K562 (cell line): Measurements from ENCODE around the gene ZNF296. TPM values are rescaled to one million over a fixed set of nuclear protein-coding genes. Genes with fewer than 3 reads are reported as not detected.
A peak's percentile ranks its signal among the peaks of the same experiment; 100 is the strongest.

Experiments
- ATAC-seq: fragments of 200-7000 bp; cut with Tn5 transposase; 3 replicates; pipeline ENCODE4 v1.9.1; 2020; ENCODE audit warnings: moderate library complexity
- BruUV-seq: library from RNA; stranded (reverse); fragments of 400-500 nt; replicated peaks from 2 replicates; lab custom pipeline; 2021; lab: Mats Ljungman, UMichigan
- CTCF ChIA-PET: fragments of 300-600 bp; formaldehyde crosslinking; extraction: SDS; loops from one replicate; lab custom pipeline; 2021; ENCODE audit warnings: low intra/inter-chr PET ratio; lab: Yijun Ruan, JAX
- POLR2A ChIA-PET: fragments of 300-600, 350-650 bp; sonication (Branson Sonifier 250); formaldehyde crosslinking; extraction: SDS; loops from one replicate; lab custom pipeline; 2021; ENCODE audit warnings: antibody characterized with exemption, inconsistent platforms; lab: Yijun Ruan, JAX
- DNase-seq, 4 experiments: peaks; one replicate each; pipeline versions ENCODE4 v3.0.0 to v3.0.0-alpha.2; 2011 to 2018; ENCODE audit warnings: low spot score in 3 of 4, mixed read lengths in 3 of 4; ENCODE audit errors: extremely low read depth in 1 of 4
- FAIRE-seq: peaks from 2 replicates; lab custom pipeline; 2011; peaks lifted over from hg19 to GRCh38; lab: Jason Lieb, UNC
- H2AFZ ChIP-seq: 2 replicates; pipeline ENCODE4 v1.6.0; 2011; ENCODE audit warnings: low read depth, low read length, control low read depth, inconsistent platforms
- H3K27ac ChIP-seq: fragments of 200-600 bp; 3 replicates; pipeline ENCODE4 v1.8.0; 2011; ENCODE audit warnings: low read depth, mild to moderate bottlenecking, control low read depth, inconsistent platforms, low read length, moderate library complexity, mixed read lengths; ENCODE audit errors: extremely low read depth
- H3K27me3 ChIP-seq, 2 experiments: fragments of 300-600 bp in 1 of 2; 2 replicates in 1 of 2; 3 replicates in 1 of 2; pipeline versions ENCODE4 v1.6.0 to v1.8.0; 2011; ENCODE audit warnings: inconsistent platforms in 2 of 2, low read length in 2 of 2, mild to moderate bottlenecking in 1 of 2, mixed read lengths in 1 of 2, moderate library complexity in 1 of 2; ENCODE audit not compliant: control insufficient read depth in 2 of 2, insufficient read depth in 2 of 2
- H3K36me3 ChIP-seq: fragments of 300-600 bp; 3 replicates; pipeline ENCODE4 v1.8.0; 2011; ENCODE audit warnings: mild to moderate bottlenecking, low read length, inconsistent platforms; ENCODE audit not compliant: control insufficient read depth, insufficient read depth
- H3K4me1 ChIP-seq, 2 experiments: fragments of 200-600 bp in 1 of 2; replicated peaks in 1 of 2; 2 replicates in 1 of 2; 3 replicates in 1 of 2; pipeline versions ENCODE4 v1.5.1 to v1.8.0; 2011; ENCODE audit warnings: inconsistent platforms in 2 of 2, low read length in 2 of 2, mild to moderate bottlenecking in 1 of 2, mixed read lengths in 1 of 2, moderate library complexity in 1 of 2; ENCODE audit not compliant: control insufficient read depth in 2 of 2, insufficient read depth in 2 of 2
- H3K4me2 ChIP-seq: 2 replicates; pipeline ENCODE4 v1.6.1; 2011; ENCODE audit warnings: low read length, control low read depth, inconsistent platforms, mixed read lengths; ENCODE audit not compliant: insufficient read depth
- H3K4me3 ChIP-seq: fragments of 200-600 bp; sonication (generic), shearing (Covaris generic); 2 replicates; pipeline ENCODE4 v1.5.1; 2016; ENCODE audit warnings: control low read depth, inconsistent platforms
- H3K79me2 ChIP-seq: fragments of 200-600 bp; 3 replicates; pipeline ENCODE4 v1.8.0; 2011; ENCODE audit warnings: low read length, inconsistent platforms; ENCODE audit not compliant: control insufficient read depth, insufficient read depth
- H3K9ac ChIP-seq, 2 experiments: 2 replicates each; pipeline versions ENCODE4 v1.6.0 to v1.6.1; 2011; ENCODE audit warnings: low read depth in 2 of 2, low read length in 2 of 2, control low read depth in 1 of 2, inconsistent platforms in 1 of 2, mild to moderate bottlenecking in 1 of 2, mixed read lengths in 1 of 2; ENCODE audit not compliant: insufficient read depth in 1 of 2
- H3K9me1 ChIP-seq: one replicate; pipeline ENCODE4 v1.6.0; 2011; ENCODE audit warnings: inconsistent platforms, mild to moderate bottlenecking, low read length, moderate library complexity; ENCODE audit not compliant: control insufficient read depth, insufficient read depth
- H3K9me3 ChIP-seq: replicated peaks from 2 replicates; pipeline ENCODE4 v1.5.1; 2011; ENCODE audit warnings: low read depth, low read length, inconsistent platforms; ENCODE audit not compliant: control insufficient read depth, insufficient read depth
- H4K20me1 ChIP-seq: replicated peaks from 2 replicates; pipeline ENCODE4 v1.6.1; 2011; ENCODE audit warnings: low read length, inconsistent platforms, mixed read lengths; ENCODE audit not compliant: control insufficient read depth, insufficient read depth
- CBFA2T3 ChIP-seq: fragments of 450-650 bp; IDR thresholded peaks from 2 replicates; pipeline ENCODE4 v1.6.1; 2017
- HNRNPL ChIP-seq: fragments of 200-400 bp; formaldehyde crosslinking; IDR thresholded peaks from 2 replicates; pipeline ENCODE4 v1.6.1; 2017; ENCODE audit warnings: low read depth, mild to moderate bottlenecking, low read length
- MAFK ChIP-seq: IDR thresholded peaks from 2 replicates; pipeline ENCODE4 v1.6.1; 2011; ENCODE audit warnings: low read length, improper control_type of control experiment
- NR2F6 ChIP-seq: fragments of 450-650 bp; formaldehyde crosslinking; IDR thresholded peaks from 2 replicates; pipeline ENCODE4 v1.4.0; 2020; ENCODE audit warnings: mild to moderate bottlenecking
- ZNF174 ChIP-seq: fragments of 250-450 bp; sonication (Bioruptor Pico); IDR thresholded peaks from 2 replicates; pipeline ENCODE4 v1.4.0; 2020; ENCODE audit warnings: mild to moderate bottlenecking
- ZNF785 ChIP-seq: fragments of 250-450 bp; sonication (Bioruptor Pico); IDR thresholded peaks from 2 replicates; pipeline ENCODE4 v1.4.0; 2020; ENCODE audit warnings: mild to moderate bottlenecking
- WGBS: fragments of 100-300 bp; shearing (Covaris generic); methylation state at CpG from one replicate; pipeline ENCODE4 v1.1.6; 2016; ENCODE audit warnings: low coverage, mixed read lengths; ENCODE audit not compliant: insufficient coverage; ENCODE audit errors: missing lambda C conversion rate; 5-methylcytosine and 5-hydroxymethylcytosine counted together
- in situ Hi-C: fragments of 300-500 bp; cut with MboI; formaldehyde crosslinking; loops from 4 replicates; pipeline ENCODE4 v1.15.0; 2018; ENCODE audit warnings: inconsistent platforms, mixed read lengths
- intact Hi-C: fragments of 100-400 bp; cut with micrococcal nuclease; formaldehyde crosslinking; loops from 2 replicates; pipeline ENCODE4 v1.14.2; 2022
- polyA plus RNA-seq, 8 experiments: library from polyadenylated mRNA; depleted of rRNA in 4 of 8; stranded (reverse) in 5 of 8; unstranded in 3 of 8; fragments of >200 nt; fragmentation: Nextera tagmentation in 2 of 8; fragmentation: Illumina TruSeq in 1 of 8; extraction: Ambion mirVana in 2 of 8; extraction: Trizol in 1 of 8; gene quantifications; 2 replicates each; pipeline versions ENCODE4 v1.2.1 to v1.2.3, GENCODE V29; 2011 to 2014; ENCODE audit warnings: inconsistent platforms in 1 of 8, missing spikeins in 1 of 8
- total RNA-seq, 7 experiments: library from RNA; depleted of rRNA in 6 of 7; stranded (reverse); fragments of >200 nt in 6 of 7; fragmentation: Illumina TruSeq in 2 of 7; extraction: Trizol in 2 of 7; gene quantifications; 2 replicates each; pipeline versions ENCODE4 v1.2.1 to v1.2.3, GENCODE V29; 2011 to 2021; ENCODE audit warnings: low replicate concordance in 1 of 7
- TF ChIP-seq, protein P1 (sequence below): fragments of 450-650 bp; IDR thresholded peaks from 2 replicates; pipeline ENCODE4 v1.6.1; 2018; ENCODE audit not compliant: partially characterized antibody

Gene ZNF296
- total and polyA plus RNA-seq, 9 of the 15 experiments (the other 6 are each of a cell fraction or from before 2014, with no cell fraction given), result 0.03 to 8.8 (median 0.47) TPM; not detected in 1

GRCh38 chr19:45117671-45118070, 41.4 kb upstream of the ZNF296 start:
- Histone ChIP-seq H3K9me3 (no peaks in the 10 kb centered on the region), H3K27ac (no peak overlapping the region), H3K4me3 (no peak overlapping the region), H2AFZ (no peak overlapping the region), H4K20me1 (peaks cover 39% of the 10 kb centered on the region), H3K79me2 (peaks cover 67% of the 10 kb centered on the region), H3K4me2 (no peak overlapping the region), H3K9me1 (peaks cover 6% of the 10 kb centered on the region), H3K9ac (peak overlapping the region in 1 of 2 experiments; percentile 82; a peak in 1 of 4 replicates), H3K4me1 (peaks cover 4 to 37% of the 10 kb centered on the region in 2 experiments; a peak in 4 of 5 replicates), H3K36me3 (peaks cover 23% of the 10 kb centered on the region; the same call in 2 of the 3 replicates), H3K27me3 (no peaks in the 10 kb centered on the region)
- POLR2A ChIA-PET, result interaction anchor here (0.6 to 1.9 kb wide), 5 partner anchors 10 to 39 kb away, joined by 3 to 14 read pairs (median 4); partner anchors contain the start of genes GEMIN7 and PPP1R37
- intact Hi-C loops, result no loop called here
- DNase-seq (no peak), FAIRE-seq (no peak), ATAC-seq (no peak)
- TF ChIP-seq ZNF174 (CRISPR knock-in tag) (no peak), CBFA2T3 (no peak), HNRNPL (no peak), MAFK (no peak), NR2F6 (CRISPR knock-in tag) (no peak), ZNF785 (CRISPR knock-in tag) (no peak)
- TF ChIP-seq, protein P1, sequence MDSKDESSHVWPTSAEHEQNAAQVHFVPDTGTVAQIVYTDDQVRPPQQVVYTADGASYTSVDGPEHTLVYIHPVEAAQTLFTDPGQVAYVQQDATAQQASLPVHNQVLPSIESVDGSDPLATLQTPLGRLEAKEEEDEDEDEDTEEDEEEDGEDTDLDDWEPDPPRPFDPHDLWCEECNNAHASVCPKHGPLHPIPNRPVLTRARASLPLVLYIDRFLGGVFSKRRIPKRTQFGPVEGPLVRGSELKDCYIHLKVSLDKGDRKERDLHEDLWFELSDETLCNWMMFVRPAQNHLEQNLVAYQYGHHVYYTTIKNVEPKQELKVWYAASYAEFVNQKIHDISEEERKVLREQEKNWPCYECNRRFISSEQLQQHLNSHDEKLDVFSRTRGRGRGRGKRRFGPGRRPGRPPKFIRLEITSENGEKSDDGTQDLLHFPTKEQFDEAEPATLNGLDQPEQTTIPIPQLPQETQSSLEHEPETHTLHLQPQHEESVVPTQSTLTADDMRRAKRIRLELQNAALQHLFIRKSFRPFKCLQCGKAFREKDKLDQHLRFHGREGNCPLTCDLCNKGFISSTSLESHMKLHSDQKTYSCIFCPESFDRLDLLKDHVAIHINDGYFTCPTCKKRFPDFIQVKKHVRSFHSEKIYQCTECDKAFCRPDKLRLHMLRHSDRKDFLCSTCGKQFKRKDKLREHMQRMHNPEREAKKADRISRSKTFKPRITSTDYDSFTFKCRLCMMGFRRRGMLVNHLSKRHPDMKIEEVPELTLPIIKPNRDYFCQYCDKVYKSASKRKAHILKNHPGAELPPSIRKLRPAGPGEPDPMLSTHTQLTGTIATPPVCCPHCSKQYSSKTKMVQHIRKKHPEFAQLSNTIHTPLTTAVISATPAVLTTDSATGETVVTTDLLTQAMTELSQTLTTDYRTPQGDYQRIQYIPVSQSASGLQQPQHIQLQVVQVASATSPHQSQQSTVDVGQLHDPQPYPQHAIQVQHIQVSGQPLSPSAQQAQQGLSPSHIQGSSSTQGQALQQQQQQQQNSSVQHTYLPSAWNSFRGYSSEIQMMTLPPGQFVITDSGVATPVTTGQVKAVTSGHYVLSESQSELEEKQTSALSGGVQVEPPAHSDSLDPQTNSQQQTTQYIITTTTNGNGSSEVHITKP, result no peak
- 72% methylated on average over 12 of the region's 12 CpGs for WGBS
- CTCF ChIA-PET, result no interaction called here
- no TSS peak for BruUV-seq
- in situ Hi-C loops, result no loop called here
